Common myeloid progenitor, CD34-positive (primary cell): ENCODE measurements around the gene SLC8A1.

Experiments
- CTCF ChIA-PET: fragments of 350-600 bp; sonication (Branson Sonifier 250); formaldehyde crosslinking; loops from one replicate; lab custom pipeline; 2021; ENCODE audit warnings: antibody characterized with exemption; lab: Charles Lee
- POLR2A ChIA-PET: fragments of 350-600 bp; sonication (Branson Sonifier 250); formaldehyde crosslinking; loops from one replicate; lab custom pipeline; 2021; ENCODE audit warnings: antibody characterized with exemption; lab: Charles Lee
- DNase-seq, 3 donors: peaks; one replicate each; pipeline versions ENCODE4 v3.0.0 to v3.0.0-alpha.2; 2013
- H3K27ac ChIP-seq, 2 experiments: 1 replicate in 1 of 2; 2 replicates in 1 of 2; pipeline ENCODE4 v1.7.0; 2013; ENCODE audit warnings: inconsistent platforms in 2 of 2, low read length in 2 of 2, mild to moderate bottlenecking in 2 of 2, low read depth in 1 of 2, moderate library complexity in 1 of 2; ENCODE audit not compliant: severe bottlenecking in 2 of 2, insufficient read depth in 1 of 2, poor library complexity in 1 of 2
- H3K27me3 ChIP-seq, 5 experiments: replicated peaks in 2 of 5; 1 replicate in 3 of 5; 2 replicates in 2 of 5; pipeline versions ENCODE4 v1.6.1 to v1.7.0; 2013; ENCODE audit warnings: low read length in 4 of 5, mild to moderate bottlenecking in 2 of 5, moderate library complexity in 2 of 5, inconsistent platforms in 1 of 5; ENCODE audit not compliant: insufficient read depth in 5 of 5, control insufficient read depth in 4 of 5
- H3K36me3 ChIP-seq, 4 experiments: 1 replicate in 2 of 4; 2 replicates in 2 of 4; pipeline versions ENCODE4 v1.6.1 to v1.7.0; 2013; ENCODE audit warnings: low read length in 3 of 4, control low read depth in 1 of 4, mild to moderate bottlenecking in 1 of 4; ENCODE audit not compliant: control insufficient read depth in 4 of 4, insufficient read depth in 4 of 4
- H3K4me1 ChIP-seq, 4 experiments: 1 replicate in 3 of 4; 2 replicates in 1 of 4; pipeline versions ENCODE4 v1.6.1 to v1.7.1; 2013; ENCODE audit warnings: low read length in 3 of 4, mild to moderate bottlenecking in 3 of 4, control low read depth in 1 of 4, inconsistent platforms in 1 of 4, moderate library complexity in 1 of 4; ENCODE audit not compliant: control insufficient read depth in 4 of 4, insufficient read depth in 4 of 4; ENCODE audit errors: control extremely low read depth in 1 of 4
- H3K4me3 ChIP-seq, 7 experiments: 1 replicate in 4 of 7; 2 replicates in 3 of 7; pipeline versions ENCODE4 v1.5.1 to v1.7.0; 2013; ENCODE audit warnings: mild to moderate bottlenecking in 7 of 7, low read length in 6 of 7, moderate library complexity in 6 of 7, inconsistent platforms in 2 of 7, low read depth in 2 of 7, control low read depth in 1 of 7; ENCODE audit not compliant: insufficient read depth in 4 of 7, control insufficient read depth in 1 of 7; ENCODE audit errors: extremely low read depth in 1 of 7
- H3K9me3 ChIP-seq, 5 experiments: 1 replicate in 4 of 5; 2 replicates in 1 of 5; pipeline versions ENCODE4 v1.6.1 to v1.7.1; 2013; ENCODE audit warnings: low read length in 4 of 5, mild to moderate bottlenecking in 2 of 5, inconsistent platforms in 1 of 5, low read depth in 1 of 5, moderate library complexity in 1 of 5; ENCODE audit not compliant: control insufficient read depth in 4 of 5, insufficient read depth in 2 of 5; ENCODE audit errors: control extremely low read depth in 1 of 5
- WGBS: methylation state at CpG from one replicate; pipeline ENCODE4 v1.1.5; 2013; ENCODE audit not compliant: insufficient coverage; 5-methylcytosine and 5-hydroxymethylcytosine counted together

The SLC8A1 gene

GRCh38 chr2:40244251-40244650 is 207.6 kb downstream of the SLC8A1 start:
- Histone ChIP-seq H3K36me3 (no peaks in the 10 kb centered on the region), H3K27me3 (no peaks in the 10 kb centered on the region), H3K4me1 (peaks cover 0 to under 1% (median 0%) of the 10 kb centered on the region in 4 experiments), H3K4me3 (no peak overlapping the region), H3K9me3 (peaks cover 0 to 2% (median 0%) of the 10 kb centered on the region in 5 experiments), H3K27ac (no peak overlapping the region)
- ChIA-PET POLR2A (no interaction called here), CTCF (interaction anchor here (0.6 to 3.3 kb wide), 8 partner anchors 13 to 1811 kb away, joined by 3 to 13 read pairs (median 4); no protein-coding TSS in a partner anchor)
- WGBS = no CpG with 5 or more reads among the region's 6 CpGs
- no peak for DNase-seq

- Histone ChIP-seq H3K4me1 (no peaks in the 10 kb centered on the region), H3K9me3 (peaks cover 0 to 2% (median 0%) of the 10 kb centered on the region in 5 experiments), H3K27me3 (no peaks in the 10 kb centered on the region), H3K36me3 (no peaks in the 10 kb centered on the region), H3K4me3 (no peak overlapping the region), H3K27ac (no peak overlapping the region)
- WGBS = 100% methylated on average over 1 of the region's 3 CpGs
- DNase-seq = no peak
- POLR2A ChIA-PET = interaction anchor here (0.6 kb wide), 1 partner anchor 12 kb away, joined by 3 read pairs; no protein-coding TSS in a partner anchor
- CTCF ChIA-PET = interaction anchor here (0.6 to 3.3 kb wide), 9 partner anchors 14 to 1812 kb away, joined by 3 to 13 read pairs (median 3); no protein-coding TSS in a partner anchor
Measured at GRCh38 chr2:40243581-40244187, 208.2 kb downstream of the SLC8A1 start.

GRCh38 chr2:40242315-40242714 is 209.6 kb downstream of the SLC8A1 start:
- Histone ChIP-seq H3K9me3 (peaks cover 0 to 2% (median 0%) of the 10 kb centered on the region in 5 experiments), H3K27me3 (no peaks in the 10 kb centered on the region), H3K4me3 (no peak overlapping the region), H3K27ac (no peak overlapping the region), H3K4me1 (no peaks in the 10 kb centered on the region), H3K36me3 (no peaks in the 10 kb centered on the region)
- no peak for DNase-seq
- ChIA-PET CTCF (interaction anchor here (1.2 to 3.3 kb wide), 2 partner anchors 36 to 313 kb away, joined by 3 to 13 read pairs; no protein-coding TSS in a partner anchor), POLR2A (no interaction called here)
- WGBS = 100% methylated on average over 2 of the region's 3 CpGs

- ChIA-PET POLR2A (no interaction called here), CTCF (no interaction called here)
- no peak overlapping the region for H3K27ac ChIP-seq
- no peak overlapping the region for H3K4me3 ChIP-seq
- peak in 1 of 3 donors; percentile 11 for DNase-seq
- H3K36me3 ChIP-seq = no peaks in the 10 kb centered on the region
- no peaks in the 10 kb centered on the region for H3K4me1 ChIP-seq
- H3K27me3 ChIP-seq = no peaks in the 10 kb centered on the region
- H3K9me3 ChIP-seq = peaks cover 0 to 2% (median 0%) of the 10 kb centered on the region in 5 experiments
- WGBS = 72% methylated on average over 4 of the region's 5 CpGs
Measured at GRCh38 chr2:40240070-40240469, 211.8 kb downstream of the SLC8A1 start.

- 100% methylated on average over 2 of the region's 3 CpGs for WGBS
- CTCF ChIA-PET = interaction anchor here (1.0 to 1.4 kb wide), 2 partner anchors 13 to 300 kb away, joined by 3 to 4 read pairs; no protein-coding TSS in a partner anchor
- DNase-seq = no peak
Measured at GRCh38 chr2:40230707-40231432, 221.0 kb downstream of the SLC8A1 start.

GRCh38 chr2:40230186-40230585 is 221.7 kb downstream of the SLC8A1 start:
- no peaks in the 10 kb centered on the region for H3K27me3 ChIP-seq
- no peak for DNase-seq
- no peaks in the 10 kb centered on the region for H3K36me3 ChIP-seq
- no peaks in the 10 kb centered on the region for H3K4me1 ChIP-seq
- ChIA-PET CTCF (interaction anchor here (1.0 to 1.4 kb wide), 2 partner anchors 14 to 300 kb away, joined by 3 to 4 read pairs; no protein-coding TSS in a partner anchor), POLR2A (no interaction called here)
- no CpG with 5 or more reads among the region's 1 CpG for WGBS
- H3K27ac ChIP-seq = no peak overlapping the region
- H3K9me3 ChIP-seq = no peaks in the 10 kb centered on the region
- no peak overlapping the region for H3K4me3 ChIP-seq

More at GRCh38 chr2:40230707-40231432, 221.0 kb downstream of the SLC8A1 start:
- Histone ChIP-seq H3K27ac (no peak overlapping the region), H3K9me3 (no peaks in the 10 kb centered on the region), H3K4me3 (no peak overlapping the region), H3K4me1 (no peaks in the 10 kb centered on the region), H3K36me3 (no peaks in the 10 kb centered on the region), H3K27me3 (no peaks in the 10 kb centered on the region)
- POLR2A ChIA-PET = interaction anchor here (0.7 kb wide), 1 partner anchor 13 kb away, joined by 3 read pairs; no protein-coding TSS in a partner anchor

GRCh38 chr2:40228310-40228709 is 223.6 kb downstream of the SLC8A1 start:
- Histone ChIP-seq H3K27me3 (no peaks in the 10 kb centered on the region), H3K4me3 (no peak overlapping the region), H3K36me3 (no peaks in the 10 kb centered on the region), H3K9me3 (no peaks in the 10 kb centered on the region), H3K4me1 (no peaks in the 10 kb centered on the region), H3K27ac (no peak overlapping the region)
- DNase-seq = no peak
- WGBS = 100% methylated on average over 3 of the region's 3 CpGs
- ChIA-PET CTCF (no interaction called here), POLR2A (no interaction called here)
